GM19240 (cell line): ENCODE measurements around the gene CBX7.

Experiments used
- DNase-seq: peaks from one replicate; pipeline ENCODE4 v3.0.0; 2011; ENCODE audit warnings: low spot score; ENCODE audit not compliant: insufficient read length

The CBX7 gene

GRCh38 chr22:39148026-39148726, 4.3 kb downstream of the CBX7 start:
- DNase-seq, result no peak

- no peak for DNase-seq
Measured at GRCh38 chr22:39147335-39148025, 5.0 kb downstream of the CBX7 start.

GRCh38 chr22:39146256-39147101, 6.0 kb downstream of the CBX7 start:
- DNase-seq, result no peak

- DNase-seq, result peak; percentile 75
Measured at GRCh38 chr22:39144101-39144767, 8.2 kb downstream of the CBX7 start.

- no peak for DNase-seq
Measured at GRCh38 chr22:39142088-39142680, 10.3 kb downstream of the CBX7 start.

- no peak for DNase-seq
Measured at GRCh38 chr22:39139933-39140332, 12.5 kb downstream of the CBX7 start.

GRCh38 chr22:39138357-39138997, 14.0 kb downstream of the CBX7 start:
- DNase-seq, result no peak

GRCh38 chr22:39136317-39136716, 16.2 kb downstream of the CBX7 start:
- no peak for DNase-seq

GRCh38 chr22:39135092-39135896, 17.2 kb downstream of the CBX7 start:
- DNase-seq, result peak; percentile 64

GRCh38 chr22:39134366-39135091, 18.0 kb downstream of the CBX7 start:
- DNase-seq, result no peak

GRCh38 chr22:39133871-39134270, 18.6 kb downstream of the CBX7 start:
- no peak for DNase-seq

- no peak for DNase-seq
Measured at GRCh38 chr22:39132871-39133524, 19.5 kb downstream of the CBX7 start.

GRCh38 chr22:39132281-39132680, 20.2 kb downstream of the CBX7 start:
- DNase-seq, result no peak

- DNase-seq, result no peak
Measured at GRCh38 chr22:39130892-39131855, 21.3 kb downstream of the CBX7 start.

GRCh38 chr22:39130152-39130704, 22.3 kb downstream of the CBX7 start:
- DNase-seq, result no peak

- DNase-seq, result no peak
Measured at GRCh38 chr22:39129746-39130145, 22.7 kb downstream of the CBX7 start.

GRCh38 chr22:39129081-39129480, 23.4 kb downstream of the CBX7 start:
- DNase-seq, result no peak
